ENCODE results near the gene BANK1. TPM values are rescaled to one million over a fixed set of nuclear protein-coding genes. Genes with fewer than 3 reads are reported as not detected.

BANK1 gene
- total RNA-seq, 1 experiment from 2014 or later = 2.2 TPM

GRCh38 chr4:102057122-102057521 is 266.6 kb downstream of the BANK1 start:
- no peak overlapping the region for H3K27ac ChIP-seq
- intact Hi-C loops (cut with micrococcal nuclease; ENCODE audit: unreplicated experiment) = no loop called here
- no peak for TF ChIP-seq EZH2 (IDR thresholded peaks at IDR 0.05; ENCODE audit: low read depth)
- TF ChIP-seq CTCF (conservative IDR thresholded peaks at IDR 0.05) = no peak
- no TSS peak for BruUV-seq (replicated peaks)
- no peaks in the 10 kb centered on the region for H3F3A ChIP-seq (ENCODE audit: insufficient read depth, low read depth)
- no peaks in the 10 kb centered on the region for H3K27me3 ChIP-seq (ENCODE audit: insufficient read depth, low read depth)
- no peak for DNase-seq
- H3K4me1 ChIP-seq (replicated peaks; ENCODE audit: insufficient read depth) = no peaks in the 10 kb centered on the region
- H3K9me3 ChIP-seq (ENCODE audit: insufficient read depth, low read depth) = no peaks in the 10 kb centered on the region
- H3K79me2 ChIP-seq (ENCODE audit: low read depth) = no peaks in the 10 kb centered on the region
- H3K9me2 ChIP-seq (ENCODE audit: insufficient read depth) = no peaks in the 10 kb centered on the region
- no peak overlapping the region for H2AFZ ChIP-seq
- no peaks in the 10 kb centered on the region for H3K36me3 ChIP-seq (ENCODE audit: low read depth)
- CTCF ChIA-PET = no interaction called here
- POLR2A ChIA-PET (ENCODE audit: unreplicated experiment) = no interaction called here
- no peaks in the 10 kb centered on the region for H4K20me1 ChIP-seq (ENCODE audit: insufficient read depth)
- no peak overlapping the region for H3K4me2 ChIP-seq
- no peak overlapping the region for H3K4me3 ChIP-seq

- ChIA-PET CTCF (no interaction called here), POLR2A (ENCODE audit: unreplicated experiment) (no interaction called here)
- Histone ChIP-seq H3K4me3 (no peak overlapping the region), H3K9me3 (ENCODE audit: insufficient read depth, low read depth) (no peaks in the 10 kb centered on the region), H2AFZ (no peak overlapping the region), H4K20me1 (ENCODE audit: insufficient read depth) (no peaks in the 10 kb centered on the region), H3K4me1 (replicated peaks; ENCODE audit: insufficient read depth) (no peaks in the 10 kb centered on the region), H3K4me2 (no peak overlapping the region), H3K79me2 (ENCODE audit: low read depth) (no peaks in the 10 kb centered on the region), H3F3A (ENCODE audit: insufficient read depth, low read depth) (no peaks in the 10 kb centered on the region), H3K27me3 (ENCODE audit: insufficient read depth, low read depth) (no peaks in the 10 kb centered on the region), H3K9me2 (ENCODE audit: insufficient read depth) (no peaks in the 10 kb centered on the region), H3K36me3 (ENCODE audit: low read depth) (no peaks in the 10 kb centered on the region), H3K27ac (no peak overlapping the region)
- intact Hi-C loops (cut with micrococcal nuclease; ENCODE audit: unreplicated experiment) = no loop called here
- TF ChIP-seq EZH2 (IDR thresholded peaks at IDR 0.05; ENCODE audit: low read depth) = no peak
- no TSS peak for BruUV-seq (replicated peaks)
- DNase-seq = no peak
Measured at GRCh38 chr4:102061133-102061532, 270.6 kb downstream of the BANK1 start.

- no peak for DNase-seq
Measured at GRCh38 chr4:102064747-102065442, 274.4 kb downstream of the BANK1 start.

More at GRCh38 chr4:102064747-102065442, 274.4 kb downstream of the BANK1 start:
- H3K9me2 ChIP-seq (ENCODE audit: insufficient read depth) = no peaks in the 10 kb centered on the region
- H3K27ac ChIP-seq = no peak overlapping the region
- no peaks in the 10 kb centered on the region for H3K4me1 ChIP-seq (replicated peaks; ENCODE audit: insufficient read depth)
- no peaks in the 10 kb centered on the region for H3K79me2 ChIP-seq (ENCODE audit: low read depth)
- POLR2A ChIA-PET (ENCODE audit: unreplicated experiment) = no interaction called here
- CTCF ChIA-PET = no interaction called here
- intact Hi-C loops (cut with micrococcal nuclease; ENCODE audit: unreplicated experiment) = no loop called here
- H3F3A ChIP-seq (ENCODE audit: insufficient read depth, low read depth) = no peaks in the 10 kb centered on the region
- no peaks in the 10 kb centered on the region for H3K27me3 ChIP-seq (ENCODE audit: insufficient read depth, low read depth)
- H3K36me3 ChIP-seq (ENCODE audit: low read depth) = no peaks in the 10 kb centered on the region
- H2AFZ ChIP-seq = no peak overlapping the region
- no peak overlapping the region for H3K4me3 ChIP-seq
- TF ChIP-seq CTCF (conservative IDR thresholded peaks at IDR 0.05) = no peak
- TF ChIP-seq EZH2 (IDR thresholded peaks at IDR 0.05; ENCODE audit: low read depth) = no peak
- no peaks in the 10 kb centered on the region for H3K9me3 ChIP-seq (ENCODE audit: insufficient read depth, low read depth)
- no peaks in the 10 kb centered on the region for H4K20me1 ChIP-seq (ENCODE audit: insufficient read depth)
- BruUV-seq (replicated peaks) = no TSS peak
- no peak overlapping the region for H3K4me2 ChIP-seq

Data from PC-9 (cell line).